ENCODE data around the gene DDX60.

DDX60 gene

DNA sequence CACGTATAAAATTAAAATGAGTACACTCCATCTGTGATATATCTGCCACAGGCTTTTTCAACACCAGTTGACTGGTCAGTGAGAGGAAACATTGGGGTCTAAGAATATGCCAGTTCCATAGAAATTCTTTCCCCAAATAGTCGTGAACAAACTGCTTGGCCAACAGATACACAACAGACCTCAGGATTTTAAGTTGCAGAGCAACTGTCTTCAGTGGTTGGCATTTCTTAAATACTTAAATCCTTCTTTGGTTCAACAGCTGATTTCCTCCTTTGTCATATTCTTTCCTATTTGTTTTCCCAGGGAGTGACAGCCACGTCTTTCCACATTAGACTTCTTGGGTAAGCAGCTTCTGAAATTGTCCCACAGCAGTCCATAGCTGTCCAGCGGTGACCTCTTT, 7.0 kb upstream of the DDX60 start:
- in situ Hi-C loops (cut with MboI; ENCODE audit: low pct_unique_long_range_greater_than_20kb, low sequenced_read_pairs, unreplicated experiment), result no loop called here
- DNase-seq (ENCODE audit: low spot score), result no peak
- no peak for TF ChIP-seq CTCF (IDR thresholded peaks at IDR 0.05; ENCODE audit: extremely low read depth, insufficient read depth, missing control alignments)

DNA sequence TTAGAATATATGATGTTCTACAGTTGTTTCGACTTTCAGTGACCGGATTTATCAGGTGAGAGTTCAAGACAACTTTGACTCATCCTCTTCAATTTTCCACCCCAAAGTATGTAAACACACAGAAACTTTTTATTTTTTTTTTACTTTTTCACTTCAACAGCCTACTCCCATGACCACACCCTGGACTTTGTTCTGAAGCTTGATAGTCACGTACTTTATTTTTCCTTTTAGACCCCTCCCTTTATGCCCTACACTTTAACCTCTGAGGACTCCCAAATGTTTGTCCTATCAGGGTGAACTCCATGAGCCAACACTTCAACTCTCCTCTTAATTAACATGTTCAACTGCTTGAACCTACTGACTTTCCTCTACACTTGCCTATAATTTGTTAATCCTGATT, 2.5 kb upstream of the DDX60 start:
- no peak for DNase-seq (ENCODE audit: low spot score)
- no peak for TF ChIP-seq CTCF (IDR thresholded peaks at IDR 0.05; ENCODE audit: extremely low read depth, insufficient read depth, missing control alignments)
- in situ Hi-C loops (cut with MboI; ENCODE audit: low pct_unique_long_range_greater_than_20kb, low sequenced_read_pairs, unreplicated experiment), result no loop called here

- no peak for DNase-seq (ENCODE audit: low spot score)
- in situ Hi-C loops (cut with MboI; ENCODE audit: low pct_unique_long_range_greater_than_20kb, low sequenced_read_pairs, unreplicated experiment), result no loop called here
- no peak for TF ChIP-seq CTCF (IDR thresholded peaks at IDR 0.05; ENCODE audit: extremely low read depth, insufficient read depth, missing control alignments)
Measured at GRCh38 chr4:168319486-168320019, 1.0 kb upstream of the DDX60 start.

- in situ Hi-C loops (cut with MboI; ENCODE audit: low pct_unique_long_range_greater_than_20kb, low sequenced_read_pairs, unreplicated experiment), result no loop called here
- no peak for TF ChIP-seq CTCF (IDR thresholded peaks at IDR 0.05; ENCODE audit: extremely low read depth, insufficient read depth, missing control alignments)
- DNase-seq (ENCODE audit: low spot score), result no peak
Measured at GRCh38 chr4:168317621-168318020, 931 bp downstream of the DDX60 start.

DNA sequence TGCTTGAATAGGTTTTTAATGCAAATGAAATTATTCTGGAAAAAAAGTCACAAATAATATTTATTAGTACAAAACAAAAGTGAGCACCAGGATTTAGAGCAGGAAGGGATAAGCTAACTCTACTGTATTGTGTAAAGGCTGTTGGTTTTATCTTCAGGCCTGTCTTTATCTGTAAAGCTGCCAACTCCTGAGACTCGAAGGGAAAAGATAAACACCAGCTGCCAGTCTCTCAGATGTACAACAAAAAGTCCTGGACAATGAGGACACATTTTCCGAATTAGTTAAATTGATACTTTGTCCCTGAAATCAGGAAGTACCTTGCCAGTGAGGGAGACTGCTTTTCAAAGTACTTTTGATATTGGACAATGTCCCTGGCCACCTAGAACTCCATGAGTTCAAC, 8.8 kb downstream of the DDX60 start:
- TF ChIP-seq CTCF (IDR thresholded peaks at IDR 0.05; ENCODE audit: extremely low read depth, insufficient read depth, missing control alignments), result no peak
- in situ Hi-C loops (cut with MboI; ENCODE audit: low pct_unique_long_range_greater_than_20kb, low sequenced_read_pairs, unreplicated experiment), result no loop called here
- DNase-seq (ENCODE audit: low spot score), result no peak

GRCh38 chr4:168308912-168309311, 9.6 kb downstream of the DDX60 start:
- DNase-seq (ENCODE audit: low spot score), result no peak
- in situ Hi-C loops (cut with MboI; ENCODE audit: low pct_unique_long_range_greater_than_20kb, low sequenced_read_pairs, unreplicated experiment), result no loop called here
- TF ChIP-seq CTCF (IDR thresholded peaks at IDR 0.05; ENCODE audit: extremely low read depth, insufficient read depth, missing control alignments), result no peak

- no peak for DNase-seq (ENCODE audit: low spot score)
- in situ Hi-C loops (cut with MboI; ENCODE audit: low pct_unique_long_range_greater_than_20kb, low sequenced_read_pairs, unreplicated experiment), result no loop called here
- TF ChIP-seq CTCF (IDR thresholded peaks at IDR 0.05; ENCODE audit: extremely low read depth, insufficient read depth, missing control alignments), result no peak
Measured at GRCh38 chr4:168306476-168306875, 12.1 kb downstream of the DDX60 start.

Measured in GM13977 (cell line).